ENCODE data around the gene GAP43. TPM values are rescaled to one million over a fixed set of nuclear protein-coding genes. Genes with fewer than 3 reads are reported as not detected.

GAP43 gene
- total RNA-seq, result not detected
- 0 reads per million in 2 donors for total RNA-seq

DNA sequence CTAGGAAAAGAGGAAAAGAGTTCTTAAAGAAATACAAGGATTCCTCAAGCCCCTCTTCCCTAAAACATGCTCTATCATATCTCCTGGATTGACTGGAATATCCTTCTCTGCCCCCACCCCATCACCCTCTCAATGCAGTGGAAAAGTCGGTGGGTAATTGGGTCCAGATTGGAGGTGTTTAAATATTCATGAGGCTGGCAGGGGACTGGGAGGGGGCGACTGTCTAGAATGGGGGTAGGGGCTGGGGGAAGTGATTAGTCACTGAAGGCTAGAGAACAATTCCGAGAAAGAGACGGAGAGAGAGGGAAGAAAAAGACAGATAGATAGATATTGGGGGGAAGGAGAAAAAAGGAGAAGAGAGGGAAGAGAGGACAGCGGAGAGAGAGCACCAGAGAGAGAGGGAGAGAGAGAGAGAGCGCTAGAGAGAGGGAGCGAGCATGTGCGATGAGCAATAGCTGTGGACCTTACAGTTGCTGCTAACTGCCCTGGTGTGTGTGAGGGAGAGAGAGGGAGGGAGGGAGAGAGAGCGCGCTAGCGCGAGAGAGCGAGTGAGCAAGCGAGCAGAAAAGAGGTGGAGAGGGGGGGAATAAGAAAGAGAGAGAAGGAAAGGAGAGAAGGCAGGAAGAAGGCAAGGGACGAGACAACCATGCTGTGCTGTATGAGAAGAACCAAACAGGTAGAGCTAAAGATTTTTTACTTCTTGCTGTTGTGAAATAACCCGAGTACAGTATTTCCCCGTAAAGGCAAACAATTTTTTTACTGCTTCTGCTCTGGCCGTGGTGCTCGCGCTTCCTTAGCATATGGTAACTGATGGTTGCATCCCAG, at the start of gene GAP43:
Gene GAP43 (plus strand): TSS at position 467 of the 825 bp plus-strand sequence. CDS start 180 bp downstream, at position 647.
- ATAC-seq, result peak; percentile 46
- DNase-seq, result no peak
- no peaks in the 10 kb centered on the region for H3K9me3 ChIP-seq (ENCODE audit: control insufficient read depth, low read length, poor library complexity, severe bottlenecking)
- Mint-ChIP-seq H3K4me3 (peak within 1 kb of the TSS; percentile 72), H3K36me3 (ENCODE audit: low read depth) (no peaks in the 10 kb centered on the region), H3K4me1 (peaks cover 17% of the 10 kb centered on the region), H3K27me3 (peaks cover 48% of the 10 kb centered on the region), H3K27ac (no peak within 1 kb of the TSS)

DNA sequence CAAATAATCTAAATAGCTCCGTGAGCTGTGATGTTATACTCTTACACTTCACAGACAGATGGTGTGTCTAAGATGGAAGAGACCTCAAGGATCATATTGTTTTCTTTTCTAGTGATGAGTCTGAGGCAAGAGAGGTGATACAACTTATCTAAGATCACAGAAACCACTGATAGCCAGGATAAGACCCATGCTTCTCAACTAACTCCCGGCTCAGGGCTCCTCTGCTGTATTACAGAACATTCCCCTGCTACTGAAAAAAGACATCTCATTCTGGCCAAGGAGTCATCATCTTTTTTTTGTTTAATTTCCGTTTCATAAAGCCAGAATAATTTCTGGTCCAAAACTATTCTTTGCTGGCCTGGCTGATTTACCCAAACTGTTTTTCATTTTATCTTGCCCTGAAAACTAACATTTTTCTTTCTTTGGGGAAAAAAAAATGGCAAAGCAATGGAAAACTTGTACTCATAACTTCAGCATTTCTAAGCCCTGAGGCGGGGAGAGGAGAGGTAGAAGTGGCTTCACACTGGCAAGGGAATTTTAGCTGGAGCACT, 46.9 kb upstream of the GAP43 start:
- ATAC-seq (no peak), DNase-seq (no peak)
- H3K4me1 Mint-ChIP-seq, result no peaks in the 10 kb centered on the region
- peaks cover 30% of the 10 kb centered on the region for H3K27me3 Mint-ChIP-seq
- H3K9me3 ChIP-seq (ENCODE audit: control insufficient read depth, low read length, poor library complexity, severe bottlenecking), result no peaks in the 10 kb centered on the region
- H3K27ac Mint-ChIP-seq, result no peak overlapping the region
- no peaks in the 10 kb centered on the region for H3K36me3 Mint-ChIP-seq (ENCODE audit: low read depth)
- no peak overlapping the region for H3K4me3 Mint-ChIP-seq

DNA sequence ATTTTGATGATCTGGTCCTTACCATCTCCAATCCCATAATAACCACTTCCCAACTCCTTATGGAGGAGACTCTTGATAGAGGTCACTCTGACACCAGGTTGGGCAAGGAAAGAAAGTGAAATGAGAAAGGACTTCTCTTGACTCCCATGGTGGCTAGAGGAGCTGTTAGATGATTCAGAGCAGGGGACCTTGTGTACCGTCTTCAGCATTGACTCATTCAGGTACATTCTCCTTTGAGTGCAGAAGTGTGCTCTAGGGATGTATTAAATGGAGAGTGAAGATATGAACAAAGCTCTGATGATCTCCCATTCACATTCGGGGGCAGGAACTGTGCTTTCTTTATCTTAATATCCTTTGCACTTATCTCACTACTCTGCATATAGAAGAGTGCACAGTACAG, 46.3 kb upstream of the GAP43 start:
- no peak overlapping the region for H3K4me3 Mint-ChIP-seq
- ATAC-seq, result no peak
- H3K27me3 Mint-ChIP-seq, result peaks cover 30% of the 10 kb centered on the region
- H3K36me3 Mint-ChIP-seq (ENCODE audit: low read depth), result no peaks in the 10 kb centered on the region
- no peaks in the 10 kb centered on the region for H3K4me1 Mint-ChIP-seq
- H3K9me3 ChIP-seq (ENCODE audit: control insufficient read depth, low read length, poor library complexity, severe bottlenecking), result no peaks in the 10 kb centered on the region
- DNase-seq, result no peak
- H3K27ac Mint-ChIP-seq, result no peak overlapping the region

DNA sequence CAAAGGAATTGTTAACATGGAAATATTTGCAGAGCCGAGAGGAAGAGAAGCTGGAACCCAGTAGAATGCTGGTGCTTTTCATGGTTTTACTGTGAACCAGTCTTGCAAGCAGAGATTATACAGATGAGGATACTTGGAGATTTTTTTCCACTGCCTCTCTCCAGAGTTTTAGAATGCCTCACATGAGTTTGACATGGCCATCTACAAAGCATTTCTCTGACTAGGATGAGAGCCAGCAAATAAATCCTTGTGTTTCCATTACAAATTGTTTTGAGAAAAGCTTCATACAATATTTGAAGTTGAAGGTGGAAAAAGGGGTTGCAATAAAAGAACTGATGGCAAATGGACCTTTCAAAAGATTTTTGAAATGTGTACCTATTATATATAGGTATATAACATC, 45.0 kb upstream of the GAP43 start:
- no peaks in the 10 kb centered on the region for H3K36me3 Mint-ChIP-seq (ENCODE audit: low read depth)
- DNase-seq, result no peak
- H3K27me3 Mint-ChIP-seq, result peaks cover 30% of the 10 kb centered on the region
- no peak for ATAC-seq
- H3K4me3 Mint-ChIP-seq, result no peak overlapping the region
- no peaks in the 10 kb centered on the region for H3K4me1 Mint-ChIP-seq
- no peaks in the 10 kb centered on the region for H3K9me3 ChIP-seq (ENCODE audit: control insufficient read depth, low read length, poor library complexity, severe bottlenecking)
- no peak overlapping the region for H3K27ac Mint-ChIP-seq

DNA sequence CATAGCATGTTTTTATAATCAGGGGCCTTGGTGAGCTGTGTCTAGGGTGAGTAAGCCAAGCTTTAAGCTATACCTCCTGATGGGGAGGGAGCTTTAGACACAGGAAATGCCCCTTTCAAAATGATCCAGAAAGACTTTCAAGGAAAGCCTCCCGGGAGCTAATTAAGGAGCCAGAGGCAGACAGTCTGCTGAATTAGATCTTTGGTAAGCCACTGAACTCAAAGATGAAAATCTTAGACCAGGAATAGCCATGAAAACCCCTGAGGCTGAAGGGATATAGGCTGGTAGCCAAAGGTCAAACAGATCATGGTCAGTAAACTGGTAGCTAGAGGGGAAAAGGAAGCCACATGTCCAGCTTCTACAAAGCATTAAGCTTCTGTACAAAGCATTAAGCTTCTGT, 42.7 kb upstream of the GAP43 start:
- Mint-ChIP-seq H3K4me3 (no peak overlapping the region), H3K36me3 (ENCODE audit: low read depth) (no peaks in the 10 kb centered on the region), H3K27me3 (peaks cover 24% of the 10 kb centered on the region), H3K4me1 (no peaks in the 10 kb centered on the region), H3K27ac (no peak overlapping the region)
- no peak for DNase-seq
- no peaks in the 10 kb centered on the region for H3K9me3 ChIP-seq (ENCODE audit: control insufficient read depth, low read length, poor library complexity, severe bottlenecking)
- ATAC-seq, result no peak

DNA sequence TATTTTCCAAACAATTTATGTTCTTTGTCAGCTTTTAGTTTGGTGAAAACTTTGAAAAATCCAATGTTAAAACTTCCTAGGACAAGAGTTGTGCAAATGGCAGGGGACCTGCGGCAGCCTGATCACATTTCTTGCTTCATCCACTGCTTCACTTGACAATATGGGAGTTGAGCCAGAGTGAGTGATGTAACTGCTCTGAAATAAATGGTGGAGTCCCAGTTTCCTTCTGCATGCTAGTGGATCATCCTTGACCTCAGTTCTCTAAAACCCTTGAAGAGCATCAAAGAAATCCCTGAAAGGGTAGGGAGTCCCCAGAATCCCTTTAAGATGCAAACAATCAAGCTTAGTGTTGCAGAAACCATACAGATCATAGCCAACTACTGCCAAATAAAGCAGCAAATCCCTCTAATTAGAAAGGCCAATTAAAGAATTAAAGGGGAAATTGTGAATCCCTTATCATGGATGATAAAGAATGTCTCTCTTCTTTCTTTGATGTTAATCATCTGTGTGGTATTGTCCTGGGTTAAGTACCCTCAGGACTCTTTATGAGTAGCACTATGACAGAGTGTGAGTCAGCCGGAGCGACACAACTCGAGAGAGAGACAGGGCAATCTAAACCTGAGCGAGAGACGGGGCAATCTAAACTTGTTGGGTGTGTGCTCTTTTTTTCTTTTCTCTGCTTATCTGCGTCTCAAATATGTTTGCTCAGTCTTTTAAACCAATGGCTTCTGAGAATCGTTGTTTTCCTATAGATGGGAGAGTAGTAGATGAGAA, 41.8 kb upstream of the GAP43 start:
- H3K27me3 Mint-ChIP-seq, result peaks cover 15% of the 10 kb centered on the region
- ATAC-seq (no peak), DNase-seq (no peak)
- no peaks in the 10 kb centered on the region for H3K4me1 Mint-ChIP-seq
- no peaks in the 10 kb centered on the region for H3K9me3 ChIP-seq (ENCODE audit: control insufficient read depth, low read length, poor library complexity, severe bottlenecking)
- H3K36me3 Mint-ChIP-seq (ENCODE audit: low read depth), result no peaks in the 10 kb centered on the region
- no peak overlapping the region for H3K27ac Mint-ChIP-seq
- no peak overlapping the region for H3K4me3 Mint-ChIP-seq

DNA sequence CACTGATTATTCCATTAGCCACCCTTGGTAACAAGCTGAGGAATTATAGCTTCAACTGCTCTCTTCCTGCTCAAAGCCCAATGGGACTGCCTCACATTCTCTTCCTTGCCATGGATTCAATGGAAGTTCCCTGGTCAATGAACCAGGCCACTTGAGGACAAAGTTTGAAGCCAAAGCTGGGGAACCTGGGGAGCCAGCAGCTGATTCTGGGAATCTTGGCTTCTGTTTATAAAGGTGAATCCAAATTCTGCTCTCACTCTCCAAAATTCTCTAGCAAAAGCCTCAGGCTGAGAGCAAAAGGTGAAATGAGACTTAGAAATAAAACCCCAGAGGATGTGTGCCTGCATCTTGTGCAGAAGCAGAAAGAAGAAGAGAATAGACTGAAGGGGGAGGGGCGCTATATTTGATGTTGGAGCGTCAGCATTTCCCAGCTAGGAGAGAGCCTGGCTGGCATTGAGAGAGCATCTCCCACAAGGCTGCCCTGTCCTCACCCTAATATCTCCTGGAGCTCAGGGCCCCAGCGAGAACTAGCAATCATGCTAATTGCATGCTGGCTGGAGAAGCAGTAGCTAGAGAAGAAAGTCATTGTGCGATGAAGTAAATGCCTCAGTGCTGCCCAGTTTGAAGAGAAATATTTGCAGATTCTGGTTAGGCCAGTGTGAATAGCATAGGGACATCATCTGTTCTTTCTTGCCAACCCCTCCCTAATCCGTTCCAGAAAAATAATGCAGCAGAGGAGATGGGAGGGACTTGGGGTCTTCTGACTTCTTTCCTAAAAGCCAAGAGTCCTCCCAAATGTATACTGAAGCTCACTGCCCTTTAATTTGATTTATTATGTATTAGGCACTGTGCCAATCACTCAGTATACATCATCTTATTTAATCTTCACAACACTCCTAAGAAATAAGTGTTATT, 34.9 kb upstream of the GAP43 start:
- Mint-ChIP-seq H3K27me3 (peaks cover 27% of the 10 kb centered on the region), H3K36me3 (ENCODE audit: low read depth) (peaks cover 3% of the 10 kb centered on the region), H3K4me3 (no peak overlapping the region), H3K27ac (no peak overlapping the region), H3K4me1 (no peaks in the 10 kb centered on the region)
- ATAC-seq (no peak), DNase-seq (no peak)
- H3K9me3 ChIP-seq (ENCODE audit: control insufficient read depth, low read length, poor library complexity, severe bottlenecking), result no peaks in the 10 kb centered on the region

- H3K9me3 ChIP-seq (ENCODE audit: control insufficient read depth, low read length, poor library complexity, severe bottlenecking), result no peaks in the 10 kb centered on the region
- Mint-ChIP-seq H3K27me3 (peaks cover 27% of the 10 kb centered on the region), H3K36me3 (ENCODE audit: low read depth) (peaks cover 3% of the 10 kb centered on the region), H3K27ac (no peak overlapping the region), H3K4me1 (no peaks in the 10 kb centered on the region), H3K4me3 (no peak overlapping the region)
- no peak for ATAC-seq
- DNase-seq, result no peak
Measured at GRCh38 chr3:115590873-115591272, 32.4 kb upstream of the GAP43 start.

DNA sequence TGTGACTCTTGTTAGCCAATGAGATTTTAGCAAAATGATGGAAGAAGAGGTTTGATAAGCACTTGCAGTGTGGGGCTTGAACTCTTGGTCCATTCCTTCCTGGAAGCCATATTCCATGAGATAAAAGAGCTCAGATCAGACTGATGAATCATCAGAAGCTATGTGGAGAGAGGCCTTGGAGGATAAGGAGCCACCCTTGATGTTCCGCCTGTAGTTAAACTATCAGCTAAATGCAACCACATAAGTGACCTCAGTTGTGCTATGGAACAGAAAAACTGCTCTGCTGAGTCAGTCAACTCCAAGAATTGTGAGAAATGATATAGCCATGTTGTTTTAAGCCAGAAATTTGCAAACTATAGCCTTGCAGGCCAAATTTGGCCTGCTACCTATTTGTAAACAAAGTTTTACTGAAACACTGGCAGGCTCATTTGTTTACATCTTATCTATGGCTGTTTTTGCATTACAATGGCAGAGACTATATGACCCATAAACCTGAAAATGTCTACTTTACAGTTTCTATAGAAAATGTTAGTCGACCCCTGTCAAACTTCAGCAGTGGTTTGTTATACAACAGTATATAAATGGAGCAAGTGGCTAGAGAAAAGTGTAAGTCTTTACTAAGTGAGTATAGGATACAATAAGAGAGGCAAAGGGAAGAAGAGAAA, 27.6 kb upstream of the GAP43 start:
- no peak overlapping the region for H3K4me3 Mint-ChIP-seq
- peaks cover 5% of the 10 kb centered on the region for H3K27me3 Mint-ChIP-seq
- DNase-seq (no peak), ATAC-seq (no peak)
- no peaks in the 10 kb centered on the region for H3K4me1 Mint-ChIP-seq
- H3K9me3 ChIP-seq (ENCODE audit: control insufficient read depth, low read length, poor library complexity, severe bottlenecking), result no peaks in the 10 kb centered on the region
- H3K36me3 Mint-ChIP-seq (ENCODE audit: low read depth), result peaks cover 3% of the 10 kb centered on the region
- H3K27ac Mint-ChIP-seq, result no peak overlapping the region

- no peak overlapping the region for H3K27ac Mint-ChIP-seq
- peaks cover 3% of the 10 kb centered on the region for H3K36me3 Mint-ChIP-seq (ENCODE audit: low read depth)
- no peaks in the 10 kb centered on the region for H3K9me3 ChIP-seq (ENCODE audit: control insufficient read depth, low read length, poor library complexity, severe bottlenecking)
- no peak for DNase-seq
- ATAC-seq, result no peak
- no peak overlapping the region for H3K4me3 Mint-ChIP-seq
- H3K27me3 Mint-ChIP-seq, result peaks cover 5% of the 10 kb centered on the region
- H3K4me1 Mint-ChIP-seq, result no peaks in the 10 kb centered on the region
Measured at GRCh38 chr3:115598216-115598615, 25.1 kb upstream of the GAP43 start.

DNA sequence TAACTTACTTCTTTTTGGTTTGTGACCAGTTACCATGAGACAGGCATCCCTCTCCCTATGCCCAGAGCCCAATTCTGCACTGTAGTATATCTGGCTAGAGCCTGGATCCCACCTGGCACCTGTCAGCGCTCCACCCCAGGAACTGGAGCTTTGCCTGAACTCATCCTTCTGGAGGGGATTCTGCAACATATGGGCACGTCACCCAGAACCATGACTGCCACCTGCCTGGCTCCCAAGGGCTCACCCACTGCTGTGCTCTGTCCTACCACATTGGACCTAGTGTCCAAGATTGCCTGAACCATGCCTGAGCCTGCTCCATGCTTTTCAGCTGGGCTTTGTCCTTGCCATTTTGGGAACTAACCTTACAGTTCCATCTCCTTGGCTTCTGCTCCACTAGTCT, 21.1 kb upstream of the GAP43 start:
- H3K27ac Mint-ChIP-seq, result no peak overlapping the region
- no peaks in the 10 kb centered on the region for H3K9me3 ChIP-seq (ENCODE audit: control insufficient read depth, low read length, poor library complexity, severe bottlenecking)
- no peak for ATAC-seq
- no peak for DNase-seq
- H3K4me3 Mint-ChIP-seq, result no peak overlapping the region
- H3K27me3 Mint-ChIP-seq, result no peaks in the 10 kb centered on the region
- no peaks in the 10 kb centered on the region for H3K4me1 Mint-ChIP-seq
- no peaks in the 10 kb centered on the region for H3K36me3 Mint-ChIP-seq (ENCODE audit: low read depth)

GRCh38 chr3:115611630-115612029, 11.7 kb upstream of the GAP43 start:
- H3K9me3 ChIP-seq (ENCODE audit: control insufficient read depth, low read length, poor library complexity, severe bottlenecking), result no peaks in the 10 kb centered on the region
- H3K4me1 Mint-ChIP-seq, result no peaks in the 10 kb centered on the region
- no peak for ATAC-seq
- no peaks in the 10 kb centered on the region for H3K36me3 Mint-ChIP-seq (ENCODE audit: low read depth)
- no peak overlapping the region for H3K4me3 Mint-ChIP-seq
- H3K27ac Mint-ChIP-seq, result no peak overlapping the region
- DNase-seq, result no peak
- H3K27me3 Mint-ChIP-seq, result peaks cover 25% of the 10 kb centered on the region
